ENCODE measurements around the gene NCOA7.

DNA sequence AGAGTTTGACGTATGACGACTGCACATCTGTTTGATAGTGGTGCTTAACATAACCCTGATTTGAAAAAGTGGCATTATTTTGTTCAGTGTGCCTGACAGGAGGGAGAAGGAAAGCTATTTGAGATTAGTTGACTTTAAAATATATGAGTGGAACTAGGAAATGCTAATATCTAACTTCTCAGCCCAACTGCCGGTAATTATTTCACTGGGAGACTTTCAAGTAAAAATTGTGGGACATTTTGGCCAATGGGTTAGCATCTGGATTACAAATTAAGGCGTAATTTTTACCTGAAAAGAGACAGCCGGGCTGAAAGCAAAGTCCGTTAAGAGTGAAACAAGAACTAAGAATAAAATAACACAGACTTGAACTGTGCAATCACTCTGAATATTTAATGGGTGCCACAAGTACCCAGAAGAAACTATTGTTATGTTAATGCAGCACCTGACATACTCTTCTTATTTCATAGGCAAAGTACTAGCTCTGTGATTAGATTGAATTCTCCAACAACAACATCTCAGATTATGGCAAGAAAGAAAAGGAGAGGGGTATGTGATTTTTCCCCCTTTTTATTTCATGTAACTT is 39.3 kb upstream of the NCOA7 start:
- TF ChIP-seq GATA3 (IDR thresholded peaks at IDR 0.05; ENCODE audit: low read depth, low read length) (no peak), GATA2 (IDR thresholded peaks at IDR 0.05; ENCODE audit: low read depth, low read length) (no peak)

Measured in SH-SY5Y (cell line).